ENCODE measurements around the gene PRKCZ.

PRKCZ gene

GRCh38 chr1:2175681-2176454 is 125.7 kb downstream of the PRKCZ start:
- no peaks in the 10 kb centered on the region for H3K27me3 Mint-ChIP-seq
- DNase-seq (no peak), ATAC-seq (no peak)
- no peak overlapping the region for H3K4me3 Mint-ChIP-seq
- peaks cover 20% of the 10 kb centered on the region for H3K4me1 Mint-ChIP-seq
- H3K27ac Mint-ChIP-seq, result no peak overlapping the region
- no peaks in the 10 kb centered on the region for H3K9me3 Mint-ChIP-seq

- H3K27ac Mint-ChIP-seq, result no peak overlapping the region
- no peak for DNase-seq
- no peak for ATAC-seq
- no peaks in the 10 kb centered on the region for H3K27me3 Mint-ChIP-seq
- H3K9me3 Mint-ChIP-seq, result no peaks in the 10 kb centered on the region
- H3K4me3 Mint-ChIP-seq, result no peak overlapping the region
- peaks cover 20% of the 10 kb centered on the region for H3K4me1 Mint-ChIP-seq
Measured at GRCh38 chr1:2176615-2177014, 126.4 kb downstream of the PRKCZ start.

DNA sequence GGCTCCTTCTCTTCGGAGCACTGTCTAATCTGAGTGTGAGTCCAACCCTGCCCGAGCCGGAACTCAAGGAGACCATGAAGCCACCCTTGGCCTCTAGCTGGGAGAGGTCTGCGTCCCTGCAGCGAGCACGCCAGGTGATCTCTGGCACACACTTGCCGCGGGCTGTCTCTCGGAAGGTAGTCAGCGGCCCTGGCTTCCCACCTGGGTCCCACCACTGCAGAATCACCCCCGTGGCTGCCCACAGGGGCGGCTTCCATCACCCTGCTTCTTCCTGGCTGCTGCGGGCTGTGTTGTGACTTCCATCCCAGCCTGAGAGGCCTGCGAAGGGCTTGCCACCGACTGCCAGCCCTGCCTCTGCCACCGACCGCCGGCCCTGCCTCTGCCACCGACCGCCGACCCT is 127.3 kb downstream of the PRKCZ start:
- ATAC-seq, result no peak
- H3K27ac Mint-ChIP-seq, result peak overlapping the region in 1 of 2 donors; percentile 56
- no peak for DNase-seq
- no peaks in the 10 kb centered on the region for H3K27me3 Mint-ChIP-seq
- H3K4me3 Mint-ChIP-seq, result no peak overlapping the region
- no peaks in the 10 kb centered on the region for H3K9me3 Mint-ChIP-seq
- peaks cover 20% of the 10 kb centered on the region for H3K4me1 Mint-ChIP-seq

GRCh38 chr1:2177946-2178538 is 127.8 kb downstream of the PRKCZ start:
- peaks cover 20% of the 10 kb centered on the region for H3K4me1 Mint-ChIP-seq
- H3K27ac Mint-ChIP-seq, result peak overlapping the region; percentile 16 to 56
- DNase-seq, result no peak
- H3K4me3 Mint-ChIP-seq, result no peak overlapping the region
- ATAC-seq, result no peak
- H3K9me3 Mint-ChIP-seq, result no peaks in the 10 kb centered on the region
- H3K27me3 Mint-ChIP-seq, result no peaks in the 10 kb centered on the region

DNA sequence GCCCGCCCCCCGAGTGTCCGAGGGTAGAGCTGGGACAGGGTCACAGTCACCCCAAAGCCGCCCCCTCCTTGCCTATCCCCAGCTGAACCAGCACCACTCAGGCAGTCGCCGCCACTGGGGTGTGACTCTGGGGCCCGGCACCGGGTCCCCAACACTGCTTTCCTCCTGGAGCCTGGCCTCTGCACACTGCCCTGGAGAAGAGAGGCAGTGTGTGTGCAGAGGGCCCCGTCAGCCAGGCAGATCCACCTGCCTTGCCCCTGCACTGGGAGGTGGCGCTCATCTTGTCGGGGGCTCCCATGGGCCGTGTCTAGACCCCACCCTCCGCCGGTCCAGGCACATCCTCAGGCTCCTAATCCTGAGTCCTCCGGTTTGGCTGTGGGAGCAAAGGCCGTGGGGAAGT is 128.7 kb downstream of the PRKCZ start:
- Mint-ChIP-seq H3K4me1 (peaks cover 19% of the 10 kb centered on the region), H3K27ac (no peak overlapping the region), H3K4me3 (no peak overlapping the region), H3K9me3 (no peaks in the 10 kb centered on the region), H3K27me3 (no peaks in the 10 kb centered on the region)
- DNase-seq (no peak), ATAC-seq (peak; percentile 34)

GRCh38 chr1:2179283-2180013 is 129.2 kb downstream of the PRKCZ start:
- Mint-ChIP-seq H3K9me3 (no peaks in the 10 kb centered on the region), H3K27me3 (no peaks in the 10 kb centered on the region), H3K27ac (peak overlapping the region in 1 of 2 donors; percentile 84), H3K4me3 (no peak overlapping the region), H3K4me1 (peaks cover 13% of the 10 kb centered on the region)
- ATAC-seq (no peak), DNase-seq (no peak)

- Mint-ChIP-seq H3K4me3 (no peak overlapping the region), H3K4me1 (peaks cover 12% of the 10 kb centered on the region), H3K27ac (no peak overlapping the region), H3K27me3 (no peaks in the 10 kb centered on the region), H3K9me3 (no peaks in the 10 kb centered on the region)
- ATAC-seq (no peak), DNase-seq (no peak)
Measured at GRCh38 chr1:2180297-2181245, 130.4 kb downstream of the PRKCZ start.

- Mint-ChIP-seq H3K4me1 (peaks cover 11% of the 10 kb centered on the region), H3K27me3 (no peaks in the 10 kb centered on the region), H3K4me3 (no peak overlapping the region), H3K27ac (no peak overlapping the region), H3K9me3 (no peaks in the 10 kb centered on the region)
- ATAC-seq (no peak), DNase-seq (no peak)
Measured at GRCh38 chr1:2181271-2181670, 131.1 kb downstream of the PRKCZ start.

- H3K27ac Mint-ChIP-seq, result no peak overlapping the region
- no peak overlapping the region for H3K4me3 Mint-ChIP-seq
- no peak for ATAC-seq
- H3K9me3 Mint-ChIP-seq, result no peaks in the 10 kb centered on the region
- H3K27me3 Mint-ChIP-seq, result no peaks in the 10 kb centered on the region
- DNase-seq, result no peak
- peaks cover 10% of the 10 kb centered on the region for H3K4me1 Mint-ChIP-seq
Measured at GRCh38 chr1:2181752-2182151, 131.5 kb downstream of the PRKCZ start.

DNA sequence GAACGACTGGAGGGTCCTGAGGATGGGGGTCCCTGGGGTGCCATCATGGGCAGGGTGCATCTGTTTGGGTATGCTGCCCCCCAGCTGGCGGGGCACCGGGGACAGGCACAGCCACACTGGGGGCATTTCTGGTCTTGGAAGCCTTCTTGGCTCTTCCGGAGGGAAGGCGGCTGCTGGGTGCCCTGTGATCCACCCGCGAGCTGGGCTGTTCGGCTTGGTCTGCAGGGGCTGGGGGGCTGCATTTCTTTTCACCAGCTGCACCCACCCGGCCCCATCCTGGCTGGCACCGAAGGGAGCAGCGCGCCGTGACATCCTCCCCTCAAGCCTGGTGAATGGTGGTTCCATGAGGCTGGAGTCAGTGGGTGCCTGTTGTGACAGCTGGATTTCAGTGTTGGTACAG is 132.2 kb downstream of the PRKCZ start:
- Mint-ChIP-seq H3K4me1 (peaks cover 10% of the 10 kb centered on the region), H3K27me3 (no peaks in the 10 kb centered on the region), H3K27ac (peak overlapping the region in 1 of 2 donors; percentile 38), H3K4me3 (no peak overlapping the region), H3K9me3 (no peaks in the 10 kb centered on the region)
- no peak for ATAC-seq
- no peak for DNase-seq

DNA sequence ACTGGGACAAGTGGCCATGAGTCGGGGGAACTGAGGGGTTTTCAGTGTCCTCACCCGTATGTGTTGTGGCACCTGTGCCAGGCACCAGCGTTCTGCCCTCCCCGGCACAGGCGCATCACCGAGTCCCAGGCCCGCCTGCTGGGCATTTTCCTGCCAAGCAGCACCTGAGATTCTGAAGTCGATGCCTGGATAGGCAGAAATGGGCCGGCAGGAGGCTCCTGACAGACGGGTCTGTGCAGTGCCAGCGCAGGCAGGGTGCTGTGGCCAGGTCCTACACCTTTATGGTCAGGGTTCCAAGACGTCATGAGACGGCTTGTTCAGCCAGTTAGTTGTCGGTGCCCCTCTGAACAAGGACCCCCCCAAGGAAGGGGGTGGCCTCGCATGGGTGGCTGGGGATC is 133.7 kb downstream of the PRKCZ start:
- H3K4me3 Mint-ChIP-seq, result no peak overlapping the region
- H3K9me3 Mint-ChIP-seq, result no peaks in the 10 kb centered on the region
- H3K27me3 Mint-ChIP-seq, result no peaks in the 10 kb centered on the region
- no peak for DNase-seq
- no peak overlapping the region for H3K27ac Mint-ChIP-seq
- peaks cover 10% of the 10 kb centered on the region for H3K4me1 Mint-ChIP-seq
- no peak for ATAC-seq

DNA sequence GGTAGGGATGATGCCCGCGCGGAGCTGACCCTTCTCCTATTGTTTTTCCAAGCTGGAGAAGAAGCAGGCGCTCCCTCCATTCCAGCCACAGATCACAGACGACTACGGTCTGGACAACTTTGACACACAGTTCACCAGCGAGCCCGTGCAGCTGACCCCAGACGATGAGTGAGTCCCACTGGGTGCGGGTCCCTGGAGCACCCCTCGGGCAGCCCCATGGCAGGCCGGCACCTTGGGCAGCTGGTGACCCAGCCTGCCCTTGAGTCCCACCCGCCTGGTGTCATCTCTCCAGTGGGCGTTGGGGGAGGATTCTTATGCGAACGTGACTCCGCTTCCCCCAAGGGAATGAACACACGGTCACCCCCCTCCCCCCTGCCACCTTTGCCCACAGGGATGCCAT is 134.3 kb downstream of the PRKCZ start:
- peaks cover 14% of the 10 kb centered on the region for H3K4me1 Mint-ChIP-seq
- no peak overlapping the region for H3K4me3 Mint-ChIP-seq
- H3K9me3 Mint-ChIP-seq, result no peaks in the 10 kb centered on the region
- no peak overlapping the region for H3K27ac Mint-ChIP-seq
- DNase-seq (no peak), ATAC-seq (no peak)
- no peaks in the 10 kb centered on the region for H3K27me3 Mint-ChIP-seq

DNA sequence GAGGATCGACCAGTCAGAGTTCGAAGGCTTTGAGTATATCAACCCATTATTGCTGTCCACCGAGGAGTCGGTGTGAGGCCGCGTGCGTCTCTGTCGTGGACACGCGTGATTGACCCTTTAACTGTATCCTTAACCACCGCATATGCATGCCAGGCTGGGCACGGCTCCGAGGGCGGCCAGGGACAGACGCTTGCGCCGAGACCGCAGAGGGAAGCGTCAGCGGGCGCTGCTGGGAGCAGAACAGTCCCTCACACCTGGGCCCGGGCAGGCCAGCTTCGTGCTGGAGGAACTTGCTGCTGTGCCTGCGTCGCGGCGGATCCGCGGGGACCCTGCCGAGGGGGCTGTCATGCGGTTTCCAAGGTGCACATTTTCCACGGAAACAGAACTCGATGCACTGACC is 134.7 kb downstream of the PRKCZ start:
- Mint-ChIP-seq H3K27me3 (no peaks in the 10 kb centered on the region), H3K4me1 (peaks cover 15% of the 10 kb centered on the region), H3K4me3 (no peak overlapping the region), H3K9me3 (no peaks in the 10 kb centered on the region), H3K27ac (peak overlapping the region in 1 of 2 donors; percentile 12)
- DNase-seq, result no peak
- ATAC-seq, result no peak

DNA sequence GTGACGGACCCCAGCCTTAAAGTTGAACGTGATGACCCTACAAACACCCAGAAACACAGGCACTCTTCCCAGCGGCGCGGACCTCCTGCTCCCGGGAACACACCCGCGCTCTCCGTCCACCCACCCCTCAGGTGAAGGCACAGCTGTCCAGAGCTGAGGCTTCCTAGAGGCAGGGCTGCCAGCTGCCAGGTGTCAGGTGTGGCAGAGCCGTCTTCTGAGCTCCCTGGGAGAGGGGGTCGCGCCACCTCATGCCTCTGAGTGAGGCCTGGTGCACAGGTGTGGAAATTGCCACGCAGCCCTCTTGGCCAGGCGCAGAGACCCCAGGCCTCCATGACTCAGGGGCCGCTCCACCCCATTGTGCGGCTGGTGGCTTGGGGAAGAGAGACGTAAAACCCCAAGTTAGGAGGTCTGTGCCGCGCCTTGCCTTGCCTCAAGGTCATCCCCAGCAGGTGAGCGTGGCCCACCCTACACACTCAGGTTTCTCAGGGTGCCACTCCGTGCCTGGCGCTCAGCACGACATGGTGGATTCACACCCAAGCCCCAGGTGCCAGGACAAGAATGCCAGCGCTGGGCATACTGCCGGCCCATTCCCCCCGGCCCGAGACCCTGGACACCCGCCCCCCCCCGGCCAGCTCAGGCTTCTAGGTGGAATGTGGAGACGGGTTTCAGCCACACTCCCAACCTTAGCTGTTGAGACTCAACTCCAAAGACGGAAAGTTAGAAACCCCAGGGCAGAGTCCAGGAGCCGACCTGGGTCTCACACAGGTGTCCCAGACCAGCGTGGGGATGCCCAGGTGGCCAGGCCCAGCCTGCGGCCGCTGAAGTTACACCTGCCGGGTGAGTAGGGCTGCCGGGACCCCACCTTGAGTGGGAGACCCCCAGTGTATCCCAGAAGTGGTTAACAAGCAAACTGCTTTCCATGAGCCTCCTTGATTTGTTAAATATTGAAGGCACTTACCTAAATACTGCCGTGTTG is 136.0 kb downstream of the PRKCZ start:
- Mint-ChIP-seq H3K4me1 (peaks cover 26% of the 10 kb centered on the region), H3K27me3 (no peaks in the 10 kb centered on the region), H3K4me3 (no peak overlapping the region), H3K27ac (no peak overlapping the region), H3K9me3 (no peaks in the 10 kb centered on the region)
- ATAC-seq, result no peak
- no peak for DNase-seq

Data from stimulated activated naive CD8-positive, alpha-beta T cell treated with anti-CD3 and anti-CD28 coated beads, Interleukin-15, amount 100 ng/mL, for 72 hours (primary cell).